Activated naive CD4-positive, alpha-beta T cell treated with anti-CD3 and anti-CD28 coated beads, Interleukin-2, amount 50 U/mL, for 16 hours (primary cell): Measurements from ENCODE around the gene STOM.
"Not testable (repeated sequence)": the region's sequence is repeated elsewhere in the genome, so short reads cannot be mapped to it uniquely, and the experiment has no call there.

Experiments
- DNase-seq: peaks from one replicate; pipeline ENCODE4 v3.0.0-alpha.2; 2020

STOM gene

DNA sequence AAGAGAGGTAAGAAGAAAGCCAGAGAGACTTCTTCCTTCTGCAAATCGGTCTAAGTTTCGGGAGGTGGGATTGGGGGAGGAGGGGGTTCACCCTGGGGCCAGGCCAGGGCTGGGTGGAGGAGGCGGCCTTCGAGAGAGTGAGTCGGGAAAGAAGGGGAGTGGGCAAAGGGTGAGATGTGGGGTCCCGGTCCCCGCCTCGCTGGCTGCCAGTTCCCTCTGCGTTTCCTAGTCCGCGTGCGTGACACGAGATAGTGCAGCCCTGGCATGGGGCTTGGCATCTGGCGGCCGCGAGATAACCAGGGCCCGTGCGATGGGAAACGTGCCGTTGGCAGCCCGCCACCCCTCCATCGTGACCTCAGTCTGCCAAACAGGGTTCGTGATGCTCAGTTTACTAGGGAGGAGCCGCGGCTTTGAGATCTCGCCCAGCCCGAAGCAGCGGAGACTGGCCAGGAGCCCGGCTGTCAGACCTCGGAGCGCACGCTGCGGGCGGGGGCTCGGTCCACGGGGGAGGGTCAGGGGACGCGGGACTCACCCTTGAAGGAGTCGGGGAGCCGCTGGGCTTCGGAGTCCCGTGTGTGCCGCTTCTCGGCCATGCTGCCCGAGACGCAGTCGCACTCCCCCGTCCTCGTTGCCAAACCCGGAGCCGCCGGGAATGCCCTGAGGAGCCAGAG, at the start of gene STOM:
Gene STOM, minus strand, starts transcription at position 656 of the 671 bp plus-strand sequence. Its CDS starts 63 bp downstream, at position 593.
- DNase-seq = peak; percentile 61

DNA sequence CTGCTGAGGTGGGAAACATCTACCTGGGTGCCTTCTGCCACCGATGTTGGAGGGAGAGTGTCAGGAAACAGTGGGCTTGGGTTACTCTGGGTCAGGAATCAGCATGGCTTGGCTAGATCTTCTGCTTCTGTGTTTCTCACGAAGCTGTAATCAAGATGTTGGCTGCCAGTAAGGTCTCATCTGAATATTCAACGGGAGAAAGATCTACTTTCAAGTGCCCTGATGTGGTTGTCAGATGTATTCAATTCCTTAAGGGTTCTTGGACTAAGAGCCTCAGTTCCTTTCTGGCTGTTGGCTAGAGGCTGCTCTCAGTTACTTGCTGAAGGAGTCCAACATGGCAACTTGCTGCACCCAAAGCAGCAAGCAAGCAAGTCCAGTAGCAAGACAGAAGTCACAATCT, 41.9 kb upstream of the STOM start:
- DNase-seq = no peak

DNA sequence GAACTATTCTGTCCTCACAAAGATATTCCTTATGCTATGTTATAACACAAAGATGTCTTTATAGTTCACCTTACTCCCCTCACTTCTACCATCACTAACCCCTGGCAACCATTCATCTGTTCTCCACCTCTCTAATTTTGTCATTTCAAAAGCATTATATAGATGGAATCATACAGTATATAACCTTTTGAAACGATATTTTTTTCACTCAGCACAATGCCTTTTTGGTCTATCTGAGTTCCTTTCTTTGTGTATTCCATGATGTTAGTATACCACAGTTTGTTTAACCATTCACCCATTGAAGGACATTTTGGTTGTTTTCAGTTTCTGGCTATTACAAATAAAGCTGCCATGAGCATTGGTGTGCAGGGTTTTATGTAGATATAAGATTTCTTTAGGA, 35.8 kb upstream of the STOM start:
- no peak for DNase-seq

DNA sequence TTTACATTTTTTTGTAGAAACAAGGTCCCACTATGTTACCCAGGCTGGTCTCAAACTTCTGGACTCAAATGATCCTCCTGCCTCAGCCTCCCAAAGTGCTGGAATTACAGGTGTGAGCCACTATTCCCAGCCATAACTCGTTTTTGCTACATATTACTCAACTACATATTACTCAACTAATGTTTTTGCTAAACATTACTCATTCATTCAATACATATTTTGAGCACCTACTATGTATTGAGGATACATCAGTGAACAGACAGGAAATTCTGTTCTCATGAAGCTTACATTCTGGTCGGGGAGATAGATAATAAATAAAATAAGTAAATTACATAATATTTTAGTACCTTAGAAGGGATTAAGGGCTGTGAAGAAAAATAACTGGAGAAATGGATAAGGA, 34.9 kb upstream of the STOM start:
- no peak for DNase-seq

DNA sequence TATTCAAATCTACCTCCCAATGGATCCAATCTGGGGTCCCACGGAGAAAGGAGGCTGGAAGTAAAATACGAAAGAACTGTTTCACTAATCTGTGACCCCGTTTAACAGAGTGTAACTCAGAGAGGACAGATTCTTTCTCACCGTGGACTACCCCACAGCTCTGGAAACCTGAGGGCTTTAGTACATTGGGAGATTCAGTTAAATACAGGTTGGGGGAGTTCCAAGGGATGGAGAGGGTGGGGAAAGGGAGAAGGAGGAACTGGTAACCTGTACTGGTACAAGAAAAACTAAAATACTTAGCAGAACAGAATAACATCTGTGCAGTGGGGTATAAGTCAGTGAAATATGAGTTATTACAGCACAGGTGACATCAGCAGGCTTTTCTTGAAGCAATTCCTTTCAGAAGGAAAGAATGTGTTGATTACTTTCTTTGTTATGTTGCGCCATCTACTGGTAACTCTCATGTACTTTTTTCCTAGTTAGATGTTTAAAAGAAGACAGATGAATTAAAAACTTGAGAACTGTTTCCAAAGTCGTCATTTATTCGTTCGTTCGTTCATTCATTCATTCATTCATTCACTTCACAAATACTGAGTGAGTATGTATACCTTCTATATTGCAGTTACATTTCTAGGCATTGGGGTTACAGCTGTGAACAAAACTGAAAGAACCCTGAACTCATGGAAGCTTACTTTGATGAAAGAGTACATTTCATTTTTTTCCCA, 30.0 kb upstream of the STOM start:
- DNase-seq = no peak

- no peak for DNase-seq
Measured at GRCh38 chr9:121399126-121399882, 29.3 kb upstream of the STOM start.

- DNase-seq = no peak
Measured at GRCh38 chr9:121398374-121398773, 28.3 kb upstream of the STOM start.

DNA sequence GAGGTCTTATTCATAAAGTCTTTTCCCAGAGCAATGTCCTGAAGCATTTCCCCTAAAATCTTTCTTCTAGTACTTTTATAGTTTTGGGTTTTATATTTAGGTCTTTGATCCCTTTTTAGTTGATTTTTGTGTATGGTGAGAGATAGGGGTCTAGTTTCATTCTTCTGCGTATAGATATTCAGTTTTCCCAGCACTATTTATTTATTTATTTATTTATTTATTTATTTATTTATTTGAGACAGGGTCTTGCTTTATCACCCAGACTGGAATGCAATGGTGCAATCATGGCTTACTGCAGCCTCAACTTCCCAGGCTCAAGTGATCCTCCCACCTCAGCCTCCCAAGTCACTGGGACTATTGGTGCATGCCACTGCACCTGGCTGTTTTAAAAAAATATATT, 27.2 kb upstream of the STOM start:
- DNase-seq = not testable (repeated sequence)

DNA sequence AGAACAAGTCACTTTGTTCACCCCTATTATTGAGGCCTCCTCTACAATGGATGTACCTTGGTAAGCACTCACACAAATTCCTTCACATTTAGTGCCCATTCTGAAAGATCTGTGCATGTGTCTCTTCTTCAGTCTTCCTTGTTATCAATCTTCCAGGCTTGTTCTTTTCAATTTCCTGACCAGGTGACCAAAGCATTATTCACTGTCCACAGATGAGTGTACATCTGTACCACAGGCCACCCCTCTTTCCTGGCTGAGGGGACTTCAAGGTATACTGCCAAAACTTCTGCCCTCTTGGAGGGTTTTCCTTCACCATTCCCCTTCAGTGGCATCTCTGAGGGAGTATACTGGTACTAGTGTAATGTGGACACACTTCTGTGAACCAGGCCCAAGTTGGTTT, 25.5 kb upstream of the STOM start:
- DNase-seq = no peak

GRCh38 chr9:121394292-121394691, 24.2 kb upstream of the STOM start:
- no peak for DNase-seq

DNA sequence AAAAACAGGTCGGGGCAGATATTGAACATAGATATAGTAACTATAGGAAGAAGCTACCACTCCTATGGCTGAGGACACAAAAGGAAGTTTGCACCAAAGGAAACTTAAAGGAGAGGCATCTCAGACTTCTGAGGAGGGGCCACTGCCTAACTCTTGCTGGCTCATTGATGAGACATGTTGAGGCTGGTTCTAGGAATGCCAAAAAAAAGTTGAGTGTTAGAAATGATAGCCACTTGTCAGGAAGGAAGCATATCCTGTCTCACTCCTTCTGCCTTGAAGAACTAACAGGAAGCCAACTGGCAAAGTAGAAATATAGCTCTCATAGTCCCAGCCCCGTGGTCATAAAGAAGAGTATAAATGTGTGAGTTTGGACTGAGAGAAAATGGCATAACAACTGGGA, 23.3 kb upstream of the STOM start:
- no peak for DNase-seq

- DNase-seq = no peak
Measured at GRCh38 chr9:121390372-121390771, 20.3 kb upstream of the STOM start.

DNA sequence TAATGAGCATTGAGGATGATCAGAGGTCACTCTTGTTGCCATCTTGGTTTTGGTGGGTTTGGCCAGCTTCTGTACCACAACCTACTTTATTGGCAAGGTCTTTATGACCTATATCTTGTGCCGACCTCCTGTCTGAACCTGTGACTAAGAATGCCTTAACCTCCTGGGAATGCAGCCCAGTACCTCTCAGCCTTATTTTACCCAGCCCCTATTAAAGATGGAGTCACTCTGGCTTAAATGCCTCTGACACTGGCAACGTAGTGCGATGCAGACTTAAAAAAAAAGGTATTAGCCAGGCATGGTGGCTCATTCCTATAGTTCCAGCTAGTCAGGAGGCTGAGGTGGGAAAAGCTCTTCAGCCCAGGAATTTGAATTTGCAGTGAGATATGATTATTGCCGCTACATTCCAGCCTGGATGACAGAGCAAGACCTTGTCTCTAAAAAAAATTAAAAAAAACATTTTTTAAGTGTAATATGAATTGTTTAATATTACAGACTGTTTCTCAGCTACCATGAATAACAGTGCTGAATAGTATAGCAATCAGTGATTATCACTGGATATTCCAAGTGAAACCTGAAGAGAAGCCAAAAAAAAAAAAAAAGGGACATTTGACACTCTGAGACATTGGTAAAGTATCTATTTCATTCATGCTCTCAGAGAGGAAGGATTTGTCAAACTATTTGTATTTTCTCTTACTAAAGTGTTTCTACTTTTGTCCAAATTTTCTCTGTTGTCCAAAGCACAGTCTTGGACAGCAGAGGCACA, 18.3 kb upstream of the STOM start:
- no peak for DNase-seq

DNA sequence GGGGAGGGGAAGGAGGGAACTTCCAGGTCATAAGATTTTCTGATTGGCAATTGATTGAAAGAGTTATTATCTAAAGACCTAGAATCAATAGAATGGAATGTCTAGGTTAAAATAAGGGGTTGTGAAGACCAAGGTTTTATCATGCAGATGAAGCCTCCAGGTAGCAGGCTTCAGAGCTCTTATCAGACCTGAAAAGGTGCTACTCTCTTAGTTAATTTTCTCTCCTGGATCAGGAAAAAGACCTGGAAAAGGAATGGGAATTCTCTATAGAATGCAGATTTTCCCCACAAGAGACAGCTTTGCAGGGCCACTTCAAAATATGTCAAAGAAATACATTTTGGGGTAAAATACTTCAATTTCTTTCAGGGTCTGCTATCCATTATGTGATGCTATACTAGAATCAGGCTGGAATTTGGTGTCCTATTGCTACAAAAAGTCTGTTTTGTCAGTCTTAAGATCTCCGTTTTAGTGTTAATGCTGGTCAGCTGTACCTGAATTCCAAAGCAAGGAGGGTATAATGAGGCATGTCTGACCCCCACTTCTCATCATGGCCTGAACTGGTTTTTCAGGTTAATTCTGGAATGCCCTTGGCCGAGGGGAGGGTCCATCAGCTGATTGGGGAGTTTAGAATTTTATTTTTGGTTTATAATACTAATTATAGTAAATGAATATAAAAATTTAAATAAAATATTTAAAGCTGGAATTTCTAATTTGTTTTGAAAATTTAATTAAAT, 16.6 kb upstream of the STOM start:
- DNase-seq = no peak

DNA sequence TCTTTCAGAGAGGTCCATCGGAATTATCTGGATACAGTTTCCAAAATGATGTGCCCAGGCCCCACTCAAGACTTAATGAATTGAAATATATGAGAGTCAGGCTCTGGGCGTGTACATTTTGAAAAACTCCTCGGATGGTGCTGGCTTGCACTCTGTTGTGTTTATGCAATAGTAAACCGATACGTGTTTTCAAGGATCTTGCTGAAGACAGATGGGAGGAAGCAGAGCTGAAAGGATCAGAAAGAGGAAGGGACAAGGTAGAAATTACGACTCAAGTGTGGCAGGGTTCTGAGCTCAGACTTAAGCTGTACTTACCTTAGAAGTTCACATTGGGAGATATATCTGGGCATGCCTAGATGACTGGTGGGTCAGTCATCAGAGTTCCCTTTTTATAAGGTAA, 13.7 kb upstream of the STOM start:
- no peak for DNase-seq

GRCh38 chr9:121380846-121381245, 10.8 kb upstream of the STOM start:
- no peak for DNase-seq

DNA sequence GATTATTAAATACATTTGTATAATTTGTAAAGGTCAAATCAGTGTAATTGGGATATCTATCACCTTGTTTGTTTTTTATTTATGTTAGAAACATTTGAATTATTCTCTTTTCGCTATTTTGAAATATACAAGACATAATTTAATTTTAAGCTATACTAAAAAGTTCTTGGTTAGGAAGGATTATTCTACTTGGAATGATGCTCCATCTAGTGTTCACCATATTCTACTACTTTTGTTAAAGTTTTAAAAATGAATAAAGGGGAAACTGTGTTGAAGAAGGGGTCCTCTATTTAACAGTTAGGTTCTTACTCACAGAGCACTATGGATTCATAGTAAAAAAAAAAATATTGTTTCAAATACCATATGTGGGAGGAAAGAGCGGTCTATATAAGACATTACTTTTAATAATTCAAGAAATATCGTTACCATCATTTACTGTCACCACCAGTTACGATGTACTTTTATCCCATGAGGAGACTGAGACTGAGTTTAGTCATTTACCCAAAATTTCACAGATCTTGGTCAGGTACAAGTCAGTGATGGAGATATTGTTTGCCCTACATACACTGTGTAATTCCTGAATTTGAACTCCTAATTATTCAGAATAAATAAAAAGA, 6.3 kb upstream of the STOM start:
- DNase-seq = no peak

DNA sequence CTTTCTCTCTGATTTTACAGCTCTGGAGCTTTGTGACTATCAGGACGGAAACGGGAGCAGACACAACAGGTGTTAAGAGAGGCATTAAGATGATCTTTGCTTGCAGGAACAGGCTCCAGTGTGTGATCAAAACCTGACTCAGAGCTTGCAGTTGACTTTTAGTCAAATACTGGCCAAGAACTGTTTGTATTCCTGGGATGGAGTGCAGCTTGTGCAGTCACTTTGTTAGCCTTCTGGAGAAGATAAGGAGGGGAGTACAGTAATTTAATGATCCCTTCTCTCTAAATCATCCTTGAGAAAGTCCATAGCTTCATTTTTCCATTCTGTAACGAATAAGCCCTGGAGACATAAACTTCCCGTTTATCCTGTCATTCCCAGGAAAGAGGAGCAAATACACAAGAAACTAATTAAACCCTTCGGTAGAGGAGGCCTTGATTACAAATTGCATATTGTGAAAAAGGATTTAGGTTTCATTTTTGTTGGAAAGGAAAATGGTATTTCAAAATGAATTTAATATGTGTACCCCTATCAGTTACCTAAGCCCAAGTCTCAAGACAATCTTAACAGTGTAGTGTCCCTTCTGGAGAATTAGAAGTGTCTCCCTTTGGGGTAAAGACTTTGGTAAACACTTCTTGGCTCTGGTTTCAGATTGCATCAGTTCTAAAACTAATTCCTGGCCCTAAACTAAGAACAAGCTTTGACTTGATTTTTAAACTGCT, 3.1 kb upstream of the STOM start:
- DNase-seq = no peak

- DNase-seq = no peak
Measured at GRCh38 chr9:121372239-121373010, 2.4 kb upstream of the STOM start.

DNA sequence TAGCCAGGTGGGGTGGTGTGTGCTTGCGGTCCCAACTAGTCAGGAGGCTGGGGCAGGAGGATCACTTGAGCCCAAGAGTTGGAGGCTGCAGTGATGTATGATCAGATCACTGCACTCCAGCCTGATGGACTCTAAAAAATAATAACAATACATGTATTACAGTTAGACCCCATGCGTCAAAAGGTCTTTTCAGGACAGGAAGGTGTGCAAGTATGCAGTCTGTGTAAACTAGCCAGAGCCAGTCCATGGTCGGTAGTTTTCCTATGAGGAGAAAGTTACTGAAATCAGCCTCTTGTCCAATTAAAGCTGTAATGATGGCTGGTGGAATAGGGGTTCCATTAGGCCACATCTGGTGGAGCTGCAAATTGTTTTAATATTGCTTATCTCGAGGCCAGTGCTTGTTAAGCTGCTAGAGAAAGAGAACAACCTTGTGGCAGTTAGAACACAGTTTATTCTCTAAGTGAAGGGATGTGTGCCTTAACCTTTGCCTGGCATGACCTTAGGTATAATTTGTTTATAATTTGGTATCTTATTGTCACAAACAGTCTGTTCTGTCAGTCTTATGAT, 1.5 kb upstream of the STOM start:
- no peak for DNase-seq
